GM19463 (cell line): ENCODE measurements around the gene SFXN3.
A peak's percentile ranks its signal among the peaks of the same experiment; 100 is the strongest.

Source experiments
- ATAC-seq: cut with Tn5 transposase; IDR thresholded peaks from one replicate; pipeline ENCODE4 v1.9.1; 2021; ENCODE audit warnings: mild to moderate bottlenecking, moderate library complexity; ENCODE audit not compliant: unreplicated experiment

The SFXN3 gene

GRCh38 chr10:100999742-101000126 lies 31.3 kb upstream of the SFXN3 start, which contains the start of gene LZTS2:
Gene LZTS2, plus strand, starts transcription at chr10:100999808. Its CDS starts 2,731 bp downstream, at chr10:101002539.
- ATAC-seq: peak; percentile 23

- ATAC-seq: no peak
These were observed 30.7 kb upstream of the SFXN3 start for GRCh38 chr10:101000127-101000914.

GRCh38 chr10:101000915-101001658 lies 29.9 kb upstream of the SFXN3 start:
- no peak for ATAC-seq

GRCh38 chr10:101001659-101002035 lies 29.4 kb upstream of the SFXN3 start:
- ATAC-seq: no peak

- no peak for ATAC-seq
These were observed 28.6 kb upstream of the SFXN3 start for GRCh38 chr10:101002456-101002855.

GRCh38 chr10:101003639-101004206 lies 27.3 kb upstream of the SFXN3 start:
- ATAC-seq: no peak

GRCh38 chr10:101005361-101005760 lies 25.7 kb upstream of the SFXN3 start:
- no peak for ATAC-seq

- ATAC-seq: no peak
These were observed 25.0 kb upstream of the SFXN3 start for GRCh38 chr10:101005869-101006567.

GRCh38 chr10:101006593-101007098 lies 24.4 kb upstream of the SFXN3 start:
- ATAC-seq: no peak

GRCh38 chr10:101007099-101007711 lies 23.8 kb upstream of the SFXN3 start:
- ATAC-seq: no peak

GRCh38 chr10:101007915-101008822 lies 22.9 kb upstream of the SFXN3 start:
- no peak for ATAC-seq

- no peak for ATAC-seq
These were observed 22.1 kb upstream of the SFXN3 start for GRCh38 chr10:101008823-101009423.

- ATAC-seq: no peak
These were observed 20.7 kb upstream of the SFXN3 start for GRCh38 chr10:101010329-101010728.

- ATAC-seq: no peak
These were observed 19.3 kb upstream of the SFXN3 start for GRCh38 chr10:101011517-101012423.

GRCh38 chr10:101012525-101013364 lies 18.3 kb upstream of the SFXN3 start:
- peak; percentile 86 for ATAC-seq

- ATAC-seq: no peak
These were observed 17.6 kb upstream of the SFXN3 start for GRCh38 chr10:101013365-101013825.

GRCh38 chr10:101014230-101014884 lies 16.7 kb upstream of the SFXN3 start:
- ATAC-seq: no peak
